Keratinocyte (primary cell): ENCODE results near the gene USP47. TPM values are rescaled to one million over a fixed set of nuclear protein-coding genes. Genes with fewer than 3 reads are reported as not detected.

Source experiments
- DNase-seq: peaks from one replicate; pipeline ENCODE4 v3.0.0-alpha.2; 2011; ENCODE audit warnings: low read depth, missing footprints, low spot score
- FAIRE-seq: peaks from 2 replicates; lab custom pipeline; 2011; peaks lifted over from hg19 to GRCh38; lab: Jason Lieb, UNC
- H2AFZ ChIP-seq: 2 replicates; pipeline ENCODE4 v1.6.0; 2012; ENCODE audit warnings: low read length, control low read depth, inconsistent platforms; ENCODE audit not compliant: control insufficient read depth
- H3K27ac ChIP-seq: 2 replicates; pipeline ENCODE4 v1.5.1; 2011; ENCODE audit warnings: low read length; ENCODE audit not compliant: control insufficient read depth, insufficient read depth
- H3K27me3 ChIP-seq: 3 replicates; pipeline ENCODE4 v1.6.0; 2011; ENCODE audit warnings: low read length; ENCODE audit not compliant: control insufficient read depth, insufficient read depth; ENCODE audit errors: extremely low read depth
- H3K36me3 ChIP-seq, 2 experiments: 2 replicates in 1 of 2; 3 replicates in 1 of 2; pipeline ENCODE4 v1.5.1; 2011; ENCODE audit warnings: low read length in 2 of 2, mild to moderate bottlenecking in 1 of 2; ENCODE audit not compliant: control insufficient read depth in 2 of 2, insufficient read depth in 2 of 2; ENCODE audit errors: extremely low read depth in 1 of 2
- H3K4me1 ChIP-seq: 3 replicates; pipeline ENCODE4 v1.5.1; 2011; ENCODE audit warnings: low read length; ENCODE audit not compliant: control insufficient read depth, insufficient read depth; ENCODE audit errors: extremely low read depth
- H3K4me2 ChIP-seq: 3 replicates; pipeline ENCODE4 v1.6.0; 2011; ENCODE audit warnings: low read depth, low read length; ENCODE audit not compliant: control insufficient read depth, insufficient read depth; ENCODE audit errors: extremely low read depth
- H3K4me3 ChIP-seq, 3 experiments: fragments of 200-600 bp in 1 of 3; sonication (generic) in 1 of 3; 2 replicates in 2 of 3; 3 replicates in 1 of 3; pipeline ENCODE4 v1.5.1; 2011 to 2016; ENCODE audit warnings: low read length in 3 of 3, mild to moderate bottlenecking in 3 of 3, control low read depth in 2 of 3, inconsistent platforms in 1 of 3, low read depth in 1 of 3, mixed read lengths in 1 of 3, mixed run types in 1 of 3, moderate library complexity in 1 of 3; ENCODE audit not compliant: control insufficient read depth in 2 of 3, insufficient read depth in 2 of 3; ENCODE audit errors: extremely low read depth in 1 of 3
- H3K79me2 ChIP-seq: 2 replicates; pipeline ENCODE4 v1.6.0; 2012; ENCODE audit warnings: low read length; ENCODE audit not compliant: control insufficient read depth, insufficient read depth
- H3K9ac ChIP-seq: 3 replicates; pipeline ENCODE4 v1.6.0; 2011; ENCODE audit warnings: low read length; ENCODE audit not compliant: control insufficient read depth, insufficient read depth; ENCODE audit errors: extremely low read depth
- H3K9me1 ChIP-seq: 3 replicates; pipeline ENCODE4 v1.6.0; 2011; ENCODE audit warnings: low read length; ENCODE audit not compliant: control insufficient read depth, insufficient read depth; ENCODE audit errors: extremely low read depth
- H3K9me3 ChIP-seq: 2 replicates; pipeline ENCODE4 v1.5.1; 2012; ENCODE audit warnings: low read depth, low read length; ENCODE audit not compliant: control insufficient read depth
- H4K20me1 ChIP-seq: 3 replicates; pipeline ENCODE4 v1.6.0; 2011; ENCODE audit warnings: low read length; ENCODE audit not compliant: control insufficient read depth, insufficient read depth; ENCODE audit errors: extremely low read depth
- EZH2 ChIP-seq: IDR thresholded peaks from one replicate; pipeline ENCODE4 v1.6.1; 2012; ENCODE audit warnings: inconsistent platforms, mild to moderate bottlenecking, low read length, moderate library complexity
- dilution Hi-C: fragments of 300-500 bp; cut with MboI; formaldehyde crosslinking; loops from one replicate; pipeline ENCODE4 v1.7.0; 2020; ENCODE audit warnings: low sequenced_read_pairs; ENCODE audit not compliant: extremely low pct_ligation_motif_present
- polyA plus RNA-seq, 5 experiments: library from polyadenylated mRNA; depleted of rRNA in 3 of 5; stranded (reverse) in 3 of 5; stranded (forward) in 1 of 5; unstranded in 1 of 5; fragments of >200 nt; gene quantifications; 1 replicate in 1 of 5; 2 replicates in 3 of 5; 3 replicates in 1 of 5; pipeline versions ENCODE4 v1.2.1 to v1.2.3, GENCODE V29; 2011 to 2012; ENCODE audit warnings: missing spikeins in 2 of 5, low read depth in 1 of 5, low replicate concordance in 1 of 5
- TF ChIP-seq, protein P1 (sequence below), 3 experiments: IDR thresholded peaks in 1 of 3; conservative IDR thresholded peaks in 1 of 3; optimal IDR thresholded peaks in 1 of 3; 2 replicates in 2 of 3; 3 replicates in 1 of 3; pipeline versions ENCODE3 to v1.5.1; 2011; ENCODE audit warnings: low read length in 3 of 3, mild to moderate bottlenecking in 3 of 3, moderate library complexity in 2 of 3, control low read depth in 1 of 3, inconsistent platforms in 1 of 3; ENCODE audit not compliant: insufficient read depth in 2 of 3; ENCODE audit errors: extremely low read depth in 1 of 3

USP47 gene
- polyA plus RNA-seq, 1 donor (not counting 4 experiments of a cell fraction or from before 2014, with no cell fraction given), result 22.4 TPM

DNA sequence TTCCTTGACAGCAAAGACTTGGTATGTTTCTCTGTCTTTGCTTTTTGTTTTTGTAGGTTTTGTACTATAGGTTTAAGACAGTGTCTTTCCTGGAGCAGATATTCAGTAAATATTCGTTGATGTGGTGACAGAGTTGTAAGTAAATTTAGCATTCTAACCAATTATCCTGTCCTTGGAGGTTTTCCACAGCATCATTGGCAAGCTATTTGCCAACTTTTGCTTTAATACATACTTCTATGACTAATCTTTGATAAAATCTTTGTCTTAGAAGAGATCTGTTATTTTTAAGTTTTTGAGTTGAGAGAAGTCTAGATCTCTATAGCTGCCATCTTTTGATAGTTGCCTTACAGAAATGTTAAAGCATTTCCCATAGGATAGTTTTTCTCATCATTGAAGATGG, 3.8 kb downstream of the USP47 start:
- peaks cover 39% of the 10 kb centered on the region for H3K4me1 ChIP-seq
- DNase-seq, result no peak
- dilution Hi-C loops, result no loop called here
- TF ChIP-seq EZH2, result no peak
- TF ChIP-seq, protein P1, sequence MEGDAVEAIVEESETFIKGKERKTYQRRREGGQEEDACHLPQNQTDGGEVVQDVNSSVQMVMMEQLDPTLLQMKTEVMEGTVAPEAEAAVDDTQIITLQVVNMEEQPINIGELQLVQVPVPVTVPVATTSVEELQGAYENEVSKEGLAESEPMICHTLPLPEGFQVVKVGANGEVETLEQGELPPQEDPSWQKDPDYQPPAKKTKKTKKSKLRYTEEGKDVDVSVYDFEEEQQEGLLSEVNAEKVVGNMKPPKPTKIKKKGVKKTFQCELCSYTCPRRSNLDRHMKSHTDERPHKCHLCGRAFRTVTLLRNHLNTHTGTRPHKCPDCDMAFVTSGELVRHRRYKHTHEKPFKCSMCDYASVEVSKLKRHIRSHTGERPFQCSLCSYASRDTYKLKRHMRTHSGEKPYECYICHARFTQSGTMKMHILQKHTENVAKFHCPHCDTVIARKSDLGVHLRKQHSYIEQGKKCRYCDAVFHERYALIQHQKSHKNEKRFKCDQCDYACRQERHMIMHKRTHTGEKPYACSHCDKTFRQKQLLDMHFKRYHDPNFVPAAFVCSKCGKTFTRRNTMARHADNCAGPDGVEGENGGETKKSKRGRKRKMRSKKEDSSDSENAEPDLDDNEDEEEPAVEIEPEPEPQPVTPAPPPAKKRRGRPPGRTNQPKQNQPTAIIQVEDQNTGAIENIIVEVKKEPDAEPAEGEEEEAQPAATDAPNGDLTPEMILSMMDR (optimal IDR thresholded peaks at IDR 0.05 in 1 of 3, IDR thresholded peaks at IDR 0.05 in 1 of 3, conservative IDR thresholded peaks at IDR 0.05 in 1 of 3; ENCODE audit: extremely low read depth in 1 of 3, insufficient read depth in 2 of 3, low read length in 3 of 3), result no peak
- no peaks in the 10 kb centered on the region for H3K27me3 ChIP-seq
- H3K27ac ChIP-seq, result peak overlapping the region; percentile 29
- H3K9me3 ChIP-seq, result no peaks in the 10 kb centered on the region
- no peaks in the 10 kb centered on the region for H3K9me1 ChIP-seq
- peaks cover 9% of the 10 kb centered on the region for H4K20me1 ChIP-seq
- H2AFZ ChIP-seq, result no peak overlapping the region
- no peak for FAIRE-seq
- peak overlapping the region; percentile 87 for H3K4me2 ChIP-seq
- no peak overlapping the region for H3K9ac ChIP-seq
- H3K79me2 ChIP-seq, result peaks cover 85% of the 10 kb centered on the region
- peak overlapping the region in 1 of 3 experiments; percentile 41 for H3K4me3 ChIP-seq
- H3K36me3 ChIP-seq, result no peaks in the 10 kb centered on the region

GRCh38 chr11:11847082-11847481, 5.3 kb downstream of the USP47 start:
- no peak for TF ChIP-seq EZH2
- TF ChIP-seq, protein P1 (optimal IDR thresholded peaks at IDR 0.05 in 1 of 3, IDR thresholded peaks at IDR 0.05 in 1 of 3, conservative IDR thresholded peaks at IDR 0.05 in 1 of 3; ENCODE audit: extremely low read depth in 1 of 3, insufficient read depth in 2 of 3, low read length in 3 of 3), result no peak
- FAIRE-seq (no peak), DNase-seq (no peak)
- Histone ChIP-seq H3K4me1 (peaks cover 39% of the 10 kb centered on the region), H3K4me3 (no peak overlapping the region), H3K79me2 (peaks cover 98% of the 10 kb centered on the region), H3K27ac (no peak overlapping the region), H3K9me1 (no peaks in the 10 kb centered on the region), H3K4me2 (no peak overlapping the region), H2AFZ (no peak overlapping the region), H3K9me3 (no peaks in the 10 kb centered on the region), H3K9ac (no peak overlapping the region), H3K27me3 (no peaks in the 10 kb centered on the region), H3K36me3 (peaks cover 0 to 3% of the 10 kb centered on the region in 2 experiments), H4K20me1 (peaks cover 9% of the 10 kb centered on the region)
- dilution Hi-C loops, result no loop called here
